Stimulated activated CD4-positive, alpha-beta T cell treated with anti-CD3 and anti-CD28 coated beads, Interleukin-2, amount 100 ng/mL, for 48 hours (primary cell): ENCODE measurements around the gene TTC19.
"Not testable (repeated sequence)": the region's sequence is repeated elsewhere in the genome, so short reads cannot be mapped to it uniquely, and the experiment has no call there.

Experiments used
- DNase-seq, 2 donors: peaks; one replicate each; pipeline ENCODE4 v3.0.0-alpha.2; 2020

The TTC19 gene

GRCh38 chr17:16033729-16034349 lies 34.2 kb downstream of the TTC19 start:
- no peak for DNase-seq

- no peak for DNase-seq
These were observed 36.6 kb downstream of the TTC19 start for GRCh38 chr17:16036261-16036660.

- DNase-seq: no peak
These were observed 38.0 kb downstream of the TTC19 start for GRCh38 chr17:16037636-16038035.

- no peak for DNase-seq
These were observed 41.2 kb downstream of the TTC19 start for GRCh38 chr17:16040710-16041251.

- DNase-seq: no peak
These were observed 44.9 kb downstream of the TTC19 start for GRCh38 chr17:16044487-16044886.

GRCh38 chr17:16046966-16047365 lies 47.3 kb downstream of the TTC19 start:
- no peak for DNase-seq

GRCh38 chr17:16048811-16049449 lies 49.3 kb downstream of the TTC19 start:
- no peak for DNase-seq

GRCh38 chr17:16050844-16051243 lies 51.2 kb downstream of the TTC19 start:
- DNase-seq: no peak

- no peak for DNase-seq
These were observed 52.9 kb downstream of the TTC19 start for GRCh38 chr17:16052486-16052885.

- not testable (repeated sequence) for DNase-seq
These were observed 55.5 kb downstream of the TTC19 start for GRCh38 chr17:16055139-16055538.

- no peak for DNase-seq
These were observed 62.0 kb downstream of the TTC19 start for GRCh38 chr17:16061631-16062030.

GRCh38 chr17:16066125-16066524 lies 66.5 kb downstream of the TTC19 start:
- DNase-seq: no peak

GRCh38 chr17:16068323-16068722 lies 68.7 kb downstream of the TTC19 start:
- no peak for DNase-seq

- DNase-seq: no peak
These were observed 72.4 kb downstream of the TTC19 start for GRCh38 chr17:16072031-16072430.

- DNase-seq: no peak
These were observed 74.2 kb downstream of the TTC19 start for GRCh38 chr17:16073845-16074244.

GRCh38 chr17:16074423-16074822 lies 74.8 kb downstream of the TTC19 start:
- DNase-seq: no peak

- DNase-seq: no peak
These were observed 76.3 kb downstream of the TTC19 start for GRCh38 chr17:16075949-16076348.
